HG03039 (cell line): ENCODE data around the gene TRAK2.
A peak's percentile ranks its signal among the peaks of the same experiment; 100 is the strongest.
"Not testable (repeated sequence)": the region's sequence is repeated elsewhere in the genome, so short reads cannot be mapped to it uniquely, and the experiment has no call there.

ENCODE experiments used
- ATAC-seq: cut with Tn5 transposase; IDR thresholded peaks from one replicate; pipeline ENCODE4 v1.9.1; 2021; ENCODE audit warnings: mild to moderate bottlenecking, moderate library complexity; ENCODE audit not compliant: unreplicated experiment

Gene TRAK2

GRCh38 chr2:201419057-201419635 lies 32.1 kb downstream of the TRAK2 start:
- no peak for ATAC-seq

DNA sequence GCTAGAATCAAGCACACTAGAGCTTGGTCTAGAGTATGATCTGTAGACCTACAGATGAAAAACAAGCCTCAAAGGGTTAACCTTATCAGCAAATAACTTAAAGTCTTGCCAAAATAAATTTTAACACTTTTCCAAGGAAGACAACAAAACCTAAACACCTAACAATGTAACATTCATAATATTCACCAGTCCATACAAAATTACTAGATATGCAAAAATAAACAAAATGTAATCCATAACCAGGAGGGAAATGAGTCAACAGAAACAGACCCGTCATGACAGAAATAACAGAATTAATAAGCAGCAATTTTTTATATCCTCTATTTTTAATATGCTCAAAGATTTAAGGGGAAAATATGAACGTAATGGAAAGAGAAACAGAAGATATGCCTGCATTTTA lies 36.1 kb downstream of the TRAK2 start:
- ATAC-seq = no peak

DNA sequence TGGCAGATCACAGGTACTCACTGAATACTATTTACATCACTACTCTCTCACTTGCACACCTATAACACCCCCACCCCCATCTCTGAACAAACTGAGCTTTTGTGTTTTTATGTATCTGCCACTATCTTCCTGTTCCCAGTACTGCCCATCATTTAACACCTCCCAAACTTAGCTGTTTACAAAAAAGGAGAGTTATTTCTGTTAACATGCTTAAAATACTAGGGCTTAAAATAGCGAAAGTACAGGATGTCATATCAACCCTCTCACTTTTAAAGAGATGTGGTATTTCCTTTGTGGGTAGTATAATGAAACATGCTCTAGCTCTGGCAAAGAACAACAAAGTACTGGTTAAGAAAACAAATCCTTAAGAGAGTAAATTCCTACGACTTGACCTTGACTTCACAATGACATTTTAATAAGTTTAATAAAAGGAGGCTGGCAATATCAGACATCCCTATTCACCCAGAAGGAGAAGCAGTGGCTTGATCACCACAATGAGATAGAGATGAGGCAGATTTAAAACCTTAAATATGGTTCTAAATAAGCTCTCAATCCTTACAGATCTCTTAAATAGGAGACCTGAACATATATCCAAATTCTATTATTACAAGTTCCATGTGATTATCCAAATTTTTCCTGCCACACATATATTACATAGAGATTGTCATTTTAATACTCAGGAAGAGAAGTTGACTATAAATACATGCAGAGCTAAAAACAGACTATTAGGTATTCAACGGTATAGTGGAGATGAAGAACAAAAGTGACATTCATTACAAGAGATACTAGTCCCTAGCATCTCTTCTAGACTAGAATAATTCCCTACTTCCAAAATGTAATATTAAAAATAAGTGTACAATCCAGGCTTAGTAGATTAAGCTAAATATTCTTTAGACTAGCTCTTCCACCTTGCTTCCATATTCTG lies 36.9 kb downstream of the TRAK2 start:
- ATAC-seq = peak; percentile 78

- no peak for ATAC-seq
These were observed 37.7 kb downstream of the TRAK2 start for GRCh38 chr2:201413552-201413951.

GRCh38 chr2:201413143-201413542 lies 38.1 kb downstream of the TRAK2 start:
- no peak for ATAC-seq

DNA sequence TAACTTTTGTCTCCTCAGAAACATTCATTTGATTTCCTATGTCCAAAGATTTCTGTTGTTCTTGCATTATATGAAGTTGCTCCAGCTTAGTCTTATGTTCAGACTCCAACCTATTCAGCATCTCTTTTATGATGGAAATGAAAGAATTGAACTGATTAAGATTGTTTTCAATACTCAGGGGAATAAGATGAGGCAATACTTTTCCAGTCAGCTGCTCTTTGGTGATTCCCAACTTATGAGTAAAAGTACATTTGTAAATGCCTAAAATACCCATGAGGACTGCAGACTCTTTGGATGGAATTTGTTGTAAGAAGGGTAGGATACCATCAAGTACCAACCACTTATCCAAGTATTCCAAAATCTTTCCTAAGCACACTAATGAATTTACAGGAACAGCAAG lies 39.8 kb downstream of the TRAK2 start:
- no peak for ATAC-seq

DNA sequence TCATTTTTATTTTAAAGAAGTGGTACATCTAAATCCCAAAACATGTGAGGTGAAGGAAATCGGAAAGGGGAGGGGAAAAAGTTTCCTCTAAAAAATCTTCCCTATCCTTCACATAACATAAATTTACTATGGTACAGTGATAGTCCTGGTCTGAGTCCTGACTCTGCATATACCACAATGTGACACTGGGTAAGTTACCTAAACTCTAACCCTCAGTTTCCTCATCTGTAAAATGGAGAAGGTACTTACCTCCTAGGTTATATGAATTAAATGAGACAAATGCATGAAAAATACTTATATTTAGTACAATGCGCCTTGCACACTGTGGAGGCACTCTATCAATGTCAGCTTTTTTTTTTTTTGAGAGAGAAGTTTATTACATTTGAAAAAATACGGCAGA lies 42.3 kb downstream of the TRAK2 start:
- ATAC-seq = no peak

DNA sequence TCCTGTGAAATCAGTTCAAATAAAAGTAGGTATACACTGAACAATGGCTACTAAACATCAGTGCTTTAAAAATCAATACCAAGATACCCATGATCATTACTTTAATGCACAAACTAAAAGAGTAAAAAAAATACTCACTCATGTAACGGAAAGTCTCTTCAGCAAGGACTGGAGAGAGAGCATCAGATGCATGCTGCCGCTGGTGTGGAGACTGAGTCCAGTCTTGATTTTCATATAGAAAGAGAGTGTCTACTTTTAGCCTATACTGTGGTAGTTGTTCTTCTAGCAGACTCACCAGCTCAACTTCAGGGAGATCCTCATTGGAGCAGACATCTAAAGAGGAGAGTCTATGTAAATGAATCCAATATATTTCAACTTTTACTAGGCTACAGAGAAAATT lies 44.0 kb downstream of the TRAK2 start:
- ATAC-seq = no peak

DNA sequence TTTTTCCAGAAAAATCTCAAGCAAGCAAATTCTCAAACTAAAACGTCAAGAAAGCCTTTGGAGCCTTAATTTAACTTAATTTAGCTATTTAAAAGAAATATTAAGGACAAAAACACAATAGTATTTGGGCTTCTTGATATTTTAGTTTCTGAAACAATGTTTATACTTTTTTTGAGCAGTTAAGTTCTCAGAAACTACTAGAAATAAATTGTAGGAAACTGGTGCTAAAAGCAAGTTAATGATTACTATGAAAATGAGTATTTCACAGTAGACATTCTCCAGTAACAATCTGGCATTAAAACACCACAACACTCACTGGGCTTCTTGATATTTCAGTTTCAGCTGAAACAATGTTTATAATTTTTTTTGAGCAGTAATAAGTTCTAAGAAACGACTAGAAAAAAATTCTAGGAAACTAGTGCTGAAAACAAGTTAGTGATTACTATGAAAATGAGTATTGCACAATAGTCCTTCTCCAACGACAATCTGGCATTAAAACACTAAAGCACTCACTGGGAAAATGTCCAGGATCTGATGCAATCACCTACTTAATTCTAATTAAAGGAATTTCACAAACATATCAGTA lies 45.1 kb downstream of the TRAK2 start:
- ATAC-seq = no peak

DNA sequence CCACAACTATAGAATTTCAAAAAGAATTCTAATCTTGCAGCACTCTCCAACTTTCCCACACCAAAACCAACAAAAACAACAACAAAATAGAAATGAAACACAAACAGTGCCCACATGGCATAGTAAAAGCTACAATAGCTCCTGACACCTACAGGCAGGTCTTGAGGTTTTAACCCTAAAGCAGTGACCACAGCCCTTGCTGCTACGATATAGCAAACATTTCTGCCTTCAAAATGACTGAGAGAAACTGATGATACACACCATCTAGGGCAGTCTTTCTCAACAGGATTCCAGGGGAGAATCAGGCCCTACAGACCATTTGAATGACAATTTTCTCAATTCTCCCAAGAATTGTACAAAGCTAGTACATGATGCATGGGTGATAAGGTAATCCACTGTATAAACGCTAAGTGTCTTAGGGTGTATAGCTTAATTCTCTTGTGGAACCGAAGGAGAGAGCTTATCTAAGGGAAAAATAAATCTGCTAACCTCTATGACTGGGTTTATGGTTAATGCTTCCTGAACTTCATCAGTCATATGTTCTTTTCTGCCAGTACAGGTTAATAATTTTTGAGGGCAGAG lies 46.5 kb downstream of the TRAK2 start:
- ATAC-seq = no peak

GRCh38 chr2:201403880-201404279 lies 47.4 kb downstream of the TRAK2 start:
- ATAC-seq = no peak

GRCh38 chr2:201402651-201403562 lies 48.4 kb downstream of the TRAK2 start:
- no peak for ATAC-seq

DNA sequence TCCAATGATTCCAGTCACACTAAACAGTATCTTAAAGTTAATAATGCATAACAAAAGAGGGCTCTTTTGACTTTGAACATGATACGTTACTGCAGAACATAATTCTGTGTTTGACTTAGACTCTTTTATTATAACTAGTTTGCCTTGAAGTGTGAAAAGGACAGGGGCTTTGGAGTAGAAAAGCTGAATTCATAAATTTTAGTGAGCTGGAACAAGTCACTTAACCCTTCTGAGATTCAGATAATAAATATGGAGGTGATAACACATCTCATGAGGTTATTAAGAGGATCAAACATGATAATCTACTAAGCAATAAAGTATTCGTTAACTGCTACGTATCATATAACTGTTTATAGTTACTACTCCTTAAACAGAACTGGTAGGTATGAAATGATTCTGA lies 49.4 kb downstream of the TRAK2 start:
- no peak for ATAC-seq

- ATAC-seq = no peak
These were observed 54.7 kb downstream of the TRAK2 start for GRCh38 chr2:201396595-201396994.

DNA sequence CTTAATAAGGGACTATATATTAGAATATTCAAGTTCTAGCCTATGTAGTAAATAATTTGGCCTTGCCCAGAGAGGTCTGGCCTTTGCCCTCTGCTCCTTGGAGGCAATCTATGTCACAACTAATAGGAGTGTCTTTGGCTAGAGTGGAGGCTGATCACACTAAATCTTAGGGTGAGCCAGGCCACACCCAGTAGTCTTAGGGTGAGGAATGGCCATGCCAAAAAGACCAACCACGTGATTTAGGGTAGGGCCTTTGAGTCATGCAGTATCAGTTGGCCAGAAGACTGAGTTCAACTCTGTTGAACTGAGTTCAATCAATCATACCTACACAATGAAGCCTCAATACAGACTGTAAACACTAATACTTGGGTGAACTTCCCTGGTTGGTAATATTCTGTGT lies 68.1 kb downstream of the TRAK2 start:
- ATAC-seq = no peak

DNA sequence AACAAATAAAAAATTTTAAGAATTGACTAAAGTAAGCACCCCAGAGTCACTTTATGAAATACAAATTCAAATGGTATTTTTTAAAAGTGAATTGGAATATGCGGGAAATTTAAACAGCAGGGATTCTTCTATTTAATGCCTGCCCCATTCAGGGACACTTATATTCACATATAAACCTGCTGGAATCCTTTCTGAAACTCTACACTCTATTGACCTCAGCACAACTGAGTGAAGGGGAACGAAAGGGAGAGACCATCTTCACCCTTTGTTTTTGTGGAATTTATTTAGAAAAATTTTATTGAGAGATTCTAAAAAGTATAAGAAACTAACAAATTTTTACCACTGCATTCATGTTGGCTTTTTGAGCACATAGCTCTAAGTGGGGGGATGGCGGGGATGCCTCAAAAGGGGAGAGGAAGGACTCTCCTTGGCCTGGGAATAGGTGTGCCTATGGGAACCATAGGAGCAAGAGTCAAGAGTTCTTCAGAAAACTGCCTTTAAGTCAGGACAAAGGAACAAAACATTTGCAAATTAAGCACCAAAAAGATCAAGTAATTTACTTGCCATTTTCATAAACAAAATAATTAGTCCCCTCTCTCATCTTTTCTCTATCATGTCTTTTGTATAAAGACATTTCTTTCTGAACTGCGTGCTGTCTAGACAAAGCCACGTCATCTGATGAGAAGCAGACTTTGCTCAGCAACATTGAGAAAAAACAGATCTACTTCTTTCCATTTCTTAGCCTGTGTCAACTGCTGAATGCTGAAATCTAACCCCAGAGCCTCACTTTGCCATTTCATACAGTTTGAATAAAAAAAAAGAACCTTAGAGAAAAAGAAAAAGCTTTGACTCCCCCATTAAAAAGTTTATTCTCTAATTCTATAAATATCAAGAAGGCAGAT lies 72.5 kb downstream of the TRAK2 start:
- no peak for ATAC-seq

DNA sequence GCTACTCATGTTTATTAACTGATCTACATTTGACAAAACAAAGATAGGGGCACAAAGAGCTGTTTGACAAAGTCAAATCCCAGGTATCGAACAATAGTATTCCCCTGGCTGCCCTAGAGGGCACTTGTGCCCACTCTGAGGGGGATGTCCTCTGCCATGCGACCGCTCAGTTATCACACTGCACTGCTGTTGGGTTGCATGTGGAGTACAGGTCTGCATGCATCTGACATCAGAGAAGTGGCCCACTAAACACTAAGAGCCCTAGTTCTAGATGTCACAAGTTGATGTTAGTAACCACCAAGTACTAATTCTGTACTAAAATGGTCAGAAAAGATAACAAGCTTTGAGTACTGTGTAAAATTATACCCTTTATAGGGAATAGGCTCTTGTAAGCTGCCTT lies 74.0 kb downstream of the TRAK2 start:
- no peak for ATAC-seq

DNA sequence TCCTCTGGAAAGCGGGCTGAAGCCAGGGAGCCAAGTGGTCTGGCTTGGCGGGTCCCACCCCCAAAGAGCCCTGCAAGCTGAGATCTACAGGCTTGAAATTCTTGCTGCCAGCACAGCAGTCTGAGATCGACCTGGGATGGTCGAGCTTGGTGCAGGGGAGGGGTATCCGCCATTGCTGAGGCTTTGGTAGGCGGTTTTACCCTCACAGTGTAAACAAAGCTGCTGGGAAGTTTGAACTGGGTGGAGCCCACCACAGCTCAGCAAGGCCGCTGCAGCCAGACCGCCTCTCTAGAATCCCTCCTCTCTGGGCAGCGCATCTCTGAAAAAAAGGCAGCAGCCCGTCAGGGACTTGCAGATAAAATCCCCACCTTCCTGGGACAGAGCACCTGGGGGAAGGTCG lies 81.5 kb downstream of the TRAK2 start:
- ATAC-seq = no peak

DNA sequence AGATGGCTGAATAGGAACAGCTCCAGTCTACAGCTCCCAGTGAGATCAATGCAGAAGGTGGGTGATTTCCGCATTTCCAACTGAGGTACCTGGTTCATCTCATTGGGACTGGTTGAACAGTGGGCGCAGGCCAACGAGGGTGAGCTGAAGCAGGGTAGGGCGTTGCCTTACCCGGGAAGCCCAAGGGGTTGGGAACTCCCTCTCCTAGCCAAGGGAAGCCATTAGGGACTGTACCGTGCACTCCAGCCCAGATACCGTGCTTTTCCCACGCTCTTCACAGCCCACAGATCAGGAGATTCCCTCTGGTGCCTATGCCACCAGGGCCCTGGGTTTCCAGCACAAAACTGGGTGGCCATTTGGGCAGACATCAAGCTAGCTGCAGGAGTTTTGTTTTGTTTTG lies 81.9 kb downstream of the TRAK2 start:
- ATAC-seq = not testable (repeated sequence)

DNA sequence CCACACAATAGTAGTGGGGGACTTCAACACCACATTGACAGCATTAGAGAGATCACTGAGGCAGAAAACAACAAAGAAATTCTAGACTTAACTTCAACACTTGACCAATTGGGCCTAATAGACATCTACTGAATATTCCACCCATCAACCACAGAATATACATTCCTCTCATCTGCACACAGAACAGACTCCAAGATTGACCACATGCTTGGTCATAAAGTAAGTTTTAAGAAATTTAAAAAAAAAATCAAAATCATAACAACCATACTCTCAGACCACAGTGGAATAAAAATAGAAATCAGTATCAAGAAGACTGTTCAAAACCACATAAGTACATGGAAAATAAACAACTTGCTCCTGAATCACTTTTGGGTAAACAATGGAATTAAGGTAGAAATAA lies 85.1 kb downstream of the TRAK2 start:
- no peak for ATAC-seq
